IMR-90 (cell line): ENCODE measurements around the gene SPATA18. TPM values are rescaled to one million over a fixed set of nuclear protein-coding genes. Genes with fewer than 3 reads are reported as not detected.

Source experiments
- ATAC-seq: fragments of 200-7000 bp; cut with Tn5 transposase; 2 replicates; pipeline ENCODE4 v1.9.1; 2020; ENCODE audit warnings: low read depth, mild to moderate bottlenecking, moderate library complexity
- BruUV-seq: library from RNA; stranded (reverse); fragments of 400-500 nt; replicated peaks from 2 replicates; lab custom pipeline; 2021; lab: Mats Ljungman, UMichigan
- CTCF ChIA-PET: fragments of 300-600 bp; formaldehyde crosslinking; extraction: SDS; loops from one replicate; lab custom pipeline; 2021; ENCODE audit warnings: antibody characterized with exemption; lab: Yijun Ruan, JAX
- POLR2A ChIA-PET: fragments of 300-600 bp; sonication (Branson Sonifier 250); formaldehyde crosslinking; loops from one replicate; lab custom pipeline; 2022; ENCODE audit warnings: antibody characterized with exemption; ENCODE audit not compliant: unreplicated experiment; lab: Charles Lee
- DNase-seq: peaks from one replicate; pipeline ENCODE4 v3.0.0; 2013
- H2AFZ ChIP-seq: replicated peaks from 2 replicates; pipeline ENCODE3; 2013; ENCODE audit warnings: low read length, mild to moderate bottlenecking; ENCODE audit not compliant: poor library complexity
- H2AK5ac ChIP-seq: 2 replicates; pipeline ENCODE4 v1.6.1; 2013; ENCODE audit warnings: low read depth, low read length, inconsistent platforms
- H2AK9ac ChIP-seq: replicated peaks from 2 replicates; pipeline ENCODE3; 2013; ENCODE audit warnings: mild to moderate bottlenecking, low read depth, low read length, moderate library complexity; ENCODE audit not compliant: poor library complexity
- H2BK120ac ChIP-seq: 2 replicates; pipeline ENCODE4 v1.6.1; 2013; ENCODE audit warnings: low read depth, low read length, inconsistent platforms
- H2BK15ac ChIP-seq: 3 replicates; pipeline ENCODE4 v1.6.1; 2013; ENCODE audit warnings: low read depth, low read length, inconsistent platforms
- H2BK20ac ChIP-seq: 2 replicates; pipeline ENCODE4 v1.6.1; 2013; ENCODE audit warnings: low read depth, mild to moderate bottlenecking, inconsistent platforms, low read length, moderate library complexity
- H2BK5ac ChIP-seq: 2 replicates; pipeline ENCODE4 v1.6.1; 2013; ENCODE audit warnings: mild to moderate bottlenecking, low read depth, low read length, inconsistent platforms; ENCODE audit not compliant: poor library complexity, severe bottlenecking
- H3K14ac ChIP-seq: replicated peaks from 2 replicates; pipeline ENCODE4 v1.6.1; 2013; ENCODE audit warnings: low read depth, low read length, inconsistent platforms
- H3K18ac ChIP-seq: 2 replicates; pipeline ENCODE4 v1.6.1; 2013; ENCODE audit warnings: low read depth, low read length, control low read depth
- H3K23ac ChIP-seq: 2 replicates; pipeline ENCODE4 v1.6.1; 2013; ENCODE audit warnings: low read depth, low read length, inconsistent platforms
- H3K27ac ChIP-seq: 2 replicates; pipeline ENCODE4 v1.5.1; 2013; ENCODE audit warnings: mild to moderate bottlenecking, control low read depth, low read length; ENCODE audit not compliant: insufficient read depth
- H3K27me3 ChIP-seq: 2 replicates; pipeline ENCODE4 v1.6.1; 2013; ENCODE audit warnings: low read length; ENCODE audit not compliant: control insufficient read depth, insufficient read depth
- H3K36me3 ChIP-seq: 2 replicates; pipeline ENCODE4 v1.6.1; 2013; ENCODE audit warnings: low read length, mixed read lengths; ENCODE audit not compliant: control insufficient read depth, insufficient read depth
- H3K4ac ChIP-seq: 2 replicates; pipeline ENCODE4 v1.6.1; 2013; ENCODE audit warnings: low read depth, low read length, inconsistent platforms
- H3K4me1 ChIP-seq: 2 replicates; pipeline ENCODE4 v1.6.1; 2013; ENCODE audit warnings: low read length, mixed read lengths; ENCODE audit not compliant: control insufficient read depth, insufficient read depth
- H3K4me2 ChIP-seq: 2 replicates; pipeline ENCODE4 v1.6.1; 2013; ENCODE audit warnings: low read depth, mild to moderate bottlenecking, control low read depth, low read length, moderate library complexity
- H3K4me3 ChIP-seq: 2 replicates; pipeline ENCODE4 v1.5.1; 2013; ENCODE audit warnings: low read depth, mild to moderate bottlenecking, control low read depth, low read length, moderate library complexity; ENCODE audit not compliant: insufficient read depth
- H3K56ac ChIP-seq: 2 replicates; pipeline ENCODE4 v1.6.1; 2013; ENCODE audit warnings: low read length, inconsistent platforms; ENCODE audit not compliant: insufficient read depth; ENCODE audit errors: extremely low read depth
- H3K79me1 ChIP-seq, 2 experiments: 2 replicates each; pipeline ENCODE4 v1.6.1; 2013; ENCODE audit warnings: low read length in 2 of 2, inconsistent platforms in 1 of 2, low read depth in 1 of 2
- H3K9ac ChIP-seq: 2 replicates; pipeline ENCODE4 v1.6.1; 2013; ENCODE audit warnings: low read depth, low read length, control low read depth
- H3K9me1 ChIP-seq: 2 replicates; pipeline ENCODE4 v1.6.1; 2013; ENCODE audit warnings: low read length, inconsistent platforms; ENCODE audit not compliant: insufficient read depth
- H3K9me3 ChIP-seq: 2 replicates; pipeline ENCODE4 v1.6.1; 2013; ENCODE audit warnings: low read length; ENCODE audit not compliant: control insufficient read depth, insufficient read depth
- H4K20me1 ChIP-seq: 2 replicates; pipeline ENCODE4 v1.6.1; 2013; ENCODE audit warnings: low read length, inconsistent platforms; ENCODE audit not compliant: insufficient read depth
- H4K5ac ChIP-seq: 2 replicates; pipeline ENCODE4 v1.6.1; 2013; ENCODE audit warnings: mild to moderate bottlenecking, low read depth, low read length, control low read depth
- H4K8ac ChIP-seq, 2 experiments: 2 replicates each; pipeline ENCODE4 v1.6.1; 2013; ENCODE audit warnings: low read depth in 2 of 2, low read length in 2 of 2, control low read depth in 1 of 2, inconsistent platforms in 1 of 2
- H4K91ac ChIP-seq: 2 replicates; pipeline ENCODE4 v1.6.1; 2013; ENCODE audit warnings: low read depth, low read length, inconsistent platforms; ENCODE audit not compliant: insufficient read depth
- WGBS, 2 experiments: methylation state at CpG; one replicate each; pipeline versions ENCODE4 v1.1.5 to v1.1.7; 2013; ENCODE audit warnings: missing lambda C conversion rate in 2 of 2; ENCODE audit not compliant: insufficient read length in 1 of 2; ENCODE audit errors: extremely low coverage in 2 of 2; 5-methylcytosine and 5-hydroxymethylcytosine counted together
- dilution Hi-C: fragments of 300-500 bp; cut with HindIII; formaldehyde crosslinking; loops from one replicate; pipeline ENCODE4 v1.14.3; 2018; ENCODE audit warnings: low sequenced_read_pairs; ENCODE audit not compliant: unreplicated experiment
- in situ Hi-C: fragments of 300-500 bp; cut with MboI; formaldehyde crosslinking; loops from 3 replicates; pipeline ENCODE4 v1.14.3; 2019; ENCODE audit warnings: low sequenced_read_pairs, inconsistent platforms, mixed read lengths
- intact Hi-C: fragments of 100-400 bp; cut with micrococcal nuclease; formaldehyde crosslinking; loops from 2 replicates; pipeline ENCODE4 v1.10.0; 2022
- polyA plus RNA-seq, 3 experiments: library from polyadenylated mRNA; depleted of rRNA; stranded (reverse); fragments of >200 nt; gene quantifications; 2 replicates each; pipeline ENCODE4 v1.2.3, GENCODE V29; 2012; ENCODE audit warnings: low replicate concordance in 1 of 3
- total RNA-seq: library from RNA; depleted of rRNA; stranded (reverse); fragments of >200 nt; gene quantifications from 2 replicates; pipeline ENCODE4 v1.2.3, GENCODE V29; 2012
- TF ChIP-seq, protein P1 (sequence below): fragments of 150-350 bp; IDR thresholded peaks from 2 replicates; pipeline ENCODE4 v1.6.1; 2016; ENCODE audit warnings: low read depth, mild to moderate bottlenecking, low read length, moderate library complexity, borderline replicate concordance

Gene SPATA18
- total and polyA plus RNA-seq, 2 of the 4 experiments (the other 2 are of a cell fraction): 3.0 to 4.7 TPM

DNA sequence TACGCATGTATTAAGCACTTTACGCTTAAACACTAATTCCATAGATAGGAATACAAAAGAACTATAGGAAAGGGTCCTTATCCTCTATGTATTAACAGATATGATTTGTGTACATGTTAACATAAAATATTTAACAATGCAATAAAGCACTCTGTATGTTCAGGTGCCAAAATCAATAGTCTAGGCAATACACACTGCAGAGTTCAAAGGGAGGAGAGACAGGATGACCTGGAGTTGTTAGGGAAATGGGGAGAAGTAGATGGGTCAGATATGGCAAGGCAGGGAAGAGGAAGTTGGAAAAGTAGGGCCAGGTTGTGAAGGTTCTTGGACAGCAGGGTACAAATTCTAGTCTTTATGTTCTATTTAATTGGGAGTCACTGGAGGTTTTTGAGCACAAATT lies 15.9 kb upstream of the SPATA18 start:
- no peak for ATAC-seq
- Histone ChIP-seq H3K18ac (no peak overlapping the region), H3K14ac (no peak overlapping the region), H3K27ac (no peak overlapping the region), H3K27me3 (no peaks in the 10 kb centered on the region; the same call in 1 of the 2 replicates), H4K8ac (no peak overlapping the region), H3K23ac (no peak overlapping the region), H2AFZ (no peak overlapping the region), H2BK5ac (no peak overlapping the region), H3K4me1 (0 out of 2 replicates have a peak, but pooled peaks cover 3% of the 10 kb centered on the region), H2BK15ac (no peak overlapping the region), H3K56ac (no peak overlapping the region), H4K5ac (no peak overlapping the region), H4K91ac (no peak overlapping the region), H2AK5ac (no peak overlapping the region), H3K36me3 (peaks cover 12% of the 10 kb centered on the region), H2BK20ac (no peak overlapping the region), H4K20me1 (peaks cover 6% of the 10 kb centered on the region; the same call in 1 of the 2 replicates), H3K4ac (no peak overlapping the region), H3K4me3 (no peak overlapping the region), H3K4me2 (no peak overlapping the region), H3K79me1 (peaks cover 30 to 53% of the 10 kb centered on the region in 2 experiments), H3K9me3 (no peaks in the 10 kb centered on the region), H2AK9ac (no peak overlapping the region), H3K9ac (no peak overlapping the region; the same call in 1 of the 2 replicates), H2BK120ac (no peak overlapping the region), H3K9me1 (peaks cover 11% of the 10 kb centered on the region)
- TF ChIP-seq, protein P1, sequence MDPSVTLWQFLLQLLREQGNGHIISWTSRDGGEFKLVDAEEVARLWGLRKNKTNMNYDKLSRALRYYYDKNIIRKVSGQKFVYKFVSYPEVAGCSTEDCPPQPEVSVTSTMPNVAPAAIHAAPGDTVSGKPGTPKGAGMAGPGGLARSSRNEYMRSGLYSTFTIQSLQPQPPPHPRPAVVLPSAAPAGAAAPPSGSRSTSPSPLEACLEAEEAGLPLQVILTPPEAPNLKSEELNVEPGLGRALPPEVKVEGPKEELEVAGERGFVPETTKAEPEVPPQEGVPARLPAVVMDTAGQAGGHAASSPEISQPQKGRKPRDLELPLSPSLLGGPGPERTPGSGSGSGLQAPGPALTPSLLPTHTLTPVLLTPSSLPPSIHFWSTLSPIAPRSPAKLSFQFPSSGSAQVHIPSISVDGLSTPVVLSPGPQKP: no peak
- WGBS, 2 experiments: no CpG with 5 or more reads among the region's 2 CpGs
- BruUV-seq: no TSS peak
- ChIA-PET POLR2A (no interaction called here), CTCF (interaction anchor here (0.6 kb wide), 1 partner anchor 51 kb away, joined by 3 read pairs; no protein-coding TSS in a partner anchor)
- intact Hi-C loops (loop anchor here (5.0 kb wide), 1 partner anchor 193 kb away; the partner anchor contains the start of gene DCUN1D4), in situ Hi-C loops (loop anchor here (10.0 kb wide), 1 partner anchor 140 kb away; no protein-coding TSS in a partner anchor), dilution Hi-C loops (no loop called here)
- no peak for DNase-seq
